ENCODE measurements around the gene GPR78. TPM values are rescaled to one million over a fixed set of nuclear protein-coding genes. Genes with fewer than 3 reads are reported as not detected.

The GPR78 gene
- total RNA-seq, 2 donors from 2014 or later: not detected

DNA sequence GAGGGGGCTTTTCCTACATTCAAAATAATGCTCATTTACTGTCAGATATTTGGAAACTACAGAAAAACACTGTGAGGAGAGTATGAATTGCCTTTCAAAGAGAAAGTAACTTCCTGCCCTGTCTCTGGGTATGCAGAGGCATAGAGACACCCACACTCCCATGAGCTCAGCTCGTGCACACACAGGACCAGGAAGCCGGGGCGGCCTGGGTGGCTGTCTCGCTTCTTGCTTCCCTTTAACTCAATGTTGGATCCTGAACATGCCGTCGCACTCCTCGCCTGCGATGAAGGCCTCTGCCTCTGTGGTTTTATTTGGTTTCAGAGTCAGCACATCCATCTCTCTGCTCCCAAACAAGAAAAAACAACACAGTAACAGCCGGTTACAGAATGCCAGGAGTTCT is 40.1 kb upstream of the GPR78 start:
- DNase-seq: no peak
- TF ChIP-seq, protein P1, sequence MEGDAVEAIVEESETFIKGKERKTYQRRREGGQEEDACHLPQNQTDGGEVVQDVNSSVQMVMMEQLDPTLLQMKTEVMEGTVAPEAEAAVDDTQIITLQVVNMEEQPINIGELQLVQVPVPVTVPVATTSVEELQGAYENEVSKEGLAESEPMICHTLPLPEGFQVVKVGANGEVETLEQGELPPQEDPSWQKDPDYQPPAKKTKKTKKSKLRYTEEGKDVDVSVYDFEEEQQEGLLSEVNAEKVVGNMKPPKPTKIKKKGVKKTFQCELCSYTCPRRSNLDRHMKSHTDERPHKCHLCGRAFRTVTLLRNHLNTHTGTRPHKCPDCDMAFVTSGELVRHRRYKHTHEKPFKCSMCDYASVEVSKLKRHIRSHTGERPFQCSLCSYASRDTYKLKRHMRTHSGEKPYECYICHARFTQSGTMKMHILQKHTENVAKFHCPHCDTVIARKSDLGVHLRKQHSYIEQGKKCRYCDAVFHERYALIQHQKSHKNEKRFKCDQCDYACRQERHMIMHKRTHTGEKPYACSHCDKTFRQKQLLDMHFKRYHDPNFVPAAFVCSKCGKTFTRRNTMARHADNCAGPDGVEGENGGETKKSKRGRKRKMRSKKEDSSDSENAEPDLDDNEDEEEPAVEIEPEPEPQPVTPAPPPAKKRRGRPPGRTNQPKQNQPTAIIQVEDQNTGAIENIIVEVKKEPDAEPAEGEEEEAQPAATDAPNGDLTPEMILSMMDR (IDR thresholded peaks at IDR 0.05): no peak
- Histone ChIP-seq H3K36me3 (no peaks in the 10 kb centered on the region), H3K9me3 (no peaks in the 10 kb centered on the region), H3K27me3 (no peaks in the 10 kb centered on the region), H3K27ac (no peak overlapping the region), H3K4me3 (no peak overlapping the region), H3K9ac (ENCODE audit: low read depth in 2 of 2, low read length in 2 of 2) (no peak overlapping the region), H3K4me1 (no peaks in the 10 kb centered on the region)
- intact Hi-C loops (cut with DNase I): no loop called here

DNA sequence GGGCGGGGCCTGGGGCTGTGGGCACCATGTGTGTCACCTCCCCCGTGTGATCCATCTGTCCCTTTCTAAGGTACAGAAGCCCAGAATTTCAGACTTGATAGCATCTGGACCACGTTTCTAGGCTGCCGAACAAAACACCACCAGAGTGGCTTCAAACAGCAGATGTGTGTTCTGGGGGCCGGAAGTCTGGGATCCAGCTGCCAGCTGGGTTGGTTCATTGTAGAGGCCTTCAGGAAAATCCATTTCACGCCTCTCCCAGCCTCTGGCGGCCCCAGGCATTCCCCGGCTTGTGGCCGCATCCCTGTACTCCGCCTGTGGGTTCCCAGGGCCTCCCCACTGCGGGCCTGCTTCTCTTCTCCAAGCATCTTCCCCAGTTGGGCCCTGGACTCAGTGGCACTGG is 39.6 kb upstream of the GPR78 start:
- Histone ChIP-seq H3K4me1 (no peaks in the 10 kb centered on the region), H3K9ac (ENCODE audit: low read depth in 2 of 2, low read length in 2 of 2) (no peak overlapping the region), H3K27ac (no peak overlapping the region), H3K4me3 (no peak overlapping the region), H3K9me3 (no peaks in the 10 kb centered on the region), H3K36me3 (no peaks in the 10 kb centered on the region), H3K27me3 (no peaks in the 10 kb centered on the region)
- no peak for DNase-seq
- intact Hi-C loops (cut with DNase I): no loop called here
- TF ChIP-seq, protein P1 (IDR thresholded peaks at IDR 0.05): no peak

DNA sequence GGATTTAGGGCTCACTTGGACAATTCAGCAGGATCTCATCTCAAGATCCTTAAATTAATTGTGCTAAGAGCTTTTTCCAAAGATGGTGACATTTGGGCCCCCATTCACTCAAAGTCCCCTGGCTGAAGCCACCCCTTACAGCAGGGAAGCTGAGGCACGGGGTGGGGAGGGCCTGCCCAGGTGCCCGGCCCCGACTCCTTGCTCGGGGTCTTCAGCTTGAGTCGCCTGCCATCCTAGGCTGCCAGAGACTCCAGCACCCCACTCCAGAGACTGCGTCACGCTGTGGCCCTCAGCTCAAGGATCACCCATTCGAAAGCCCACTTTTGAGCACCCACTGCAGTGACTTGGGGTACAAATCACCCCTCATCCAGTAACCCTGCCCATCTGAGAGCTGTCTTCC is 39.2 kb upstream of the GPR78 start:
- H3K4me3 ChIP-seq: no peak overlapping the region
- TF ChIP-seq, protein P1 (IDR thresholded peaks at IDR 0.05): no peak
- intact Hi-C loops (cut with DNase I): no loop called here

DNA sequence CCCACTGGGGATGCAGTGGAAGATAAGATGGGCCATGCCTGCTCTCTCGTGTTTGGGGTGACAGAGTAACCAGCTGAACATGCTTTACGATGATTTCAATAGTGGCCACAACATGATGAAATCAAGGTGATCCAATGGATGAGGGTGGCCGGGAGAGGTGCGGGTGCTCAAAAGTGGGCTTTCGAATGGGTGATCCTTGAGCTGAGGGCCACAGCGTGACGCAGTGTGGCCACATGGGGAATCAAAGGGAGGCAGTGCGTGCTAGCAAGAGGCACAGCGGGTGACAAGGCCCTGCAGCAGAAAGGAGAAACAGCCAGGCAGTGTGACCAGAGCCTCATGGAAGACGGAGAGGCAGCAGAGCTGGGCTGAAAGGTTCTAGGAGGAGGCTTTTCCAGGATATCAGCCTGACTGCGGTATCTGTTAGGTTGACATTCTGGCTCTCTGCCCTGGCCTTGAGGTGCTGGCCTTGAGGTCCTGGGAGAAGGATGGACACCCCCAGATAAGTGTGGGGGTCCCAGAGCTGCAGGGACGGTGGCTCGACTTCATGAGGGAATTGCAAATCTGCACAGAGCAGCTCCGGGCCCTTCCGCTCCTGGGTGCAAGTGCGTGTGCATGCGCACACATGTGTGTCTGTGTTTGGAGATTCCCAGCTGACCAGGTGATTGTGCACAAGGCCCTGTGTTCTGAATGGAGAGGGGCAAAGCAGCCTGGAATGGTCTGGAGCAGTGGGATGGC is 38.0 kb upstream of the GPR78 start:
- DNase-seq: no peak
- Histone ChIP-seq H3K36me3 (no peaks in the 10 kb centered on the region), H3K4me3 (no peak overlapping the region), H3K9me3 (no peaks in the 10 kb centered on the region), H3K4me1 (no peaks in the 10 kb centered on the region), H3K27me3 (no peaks in the 10 kb centered on the region), H3K27ac (no peak overlapping the region), H3K9ac (ENCODE audit: low read depth in 2 of 2, low read length in 2 of 2) (no peak overlapping the region)
- intact Hi-C loops (cut with DNase I): no loop called here
- TF ChIP-seq, protein P1 (IDR thresholded peaks at IDR 0.05): no peak

More for the DNA sequence above, 39.2 kb upstream of the GPR78 start:
- Histone ChIP-seq H3K9me3 (no peaks in the 10 kb centered on the region), H3K27ac (no peak overlapping the region), H3K27me3 (no peaks in the 10 kb centered on the region), H3K4me1 (no peaks in the 10 kb centered on the region), H3K36me3 (no peaks in the 10 kb centered on the region), H3K9ac (ENCODE audit: low read depth in 2 of 2, low read length in 2 of 2) (no peak overlapping the region)
- DNase-seq: no peak

DNA sequence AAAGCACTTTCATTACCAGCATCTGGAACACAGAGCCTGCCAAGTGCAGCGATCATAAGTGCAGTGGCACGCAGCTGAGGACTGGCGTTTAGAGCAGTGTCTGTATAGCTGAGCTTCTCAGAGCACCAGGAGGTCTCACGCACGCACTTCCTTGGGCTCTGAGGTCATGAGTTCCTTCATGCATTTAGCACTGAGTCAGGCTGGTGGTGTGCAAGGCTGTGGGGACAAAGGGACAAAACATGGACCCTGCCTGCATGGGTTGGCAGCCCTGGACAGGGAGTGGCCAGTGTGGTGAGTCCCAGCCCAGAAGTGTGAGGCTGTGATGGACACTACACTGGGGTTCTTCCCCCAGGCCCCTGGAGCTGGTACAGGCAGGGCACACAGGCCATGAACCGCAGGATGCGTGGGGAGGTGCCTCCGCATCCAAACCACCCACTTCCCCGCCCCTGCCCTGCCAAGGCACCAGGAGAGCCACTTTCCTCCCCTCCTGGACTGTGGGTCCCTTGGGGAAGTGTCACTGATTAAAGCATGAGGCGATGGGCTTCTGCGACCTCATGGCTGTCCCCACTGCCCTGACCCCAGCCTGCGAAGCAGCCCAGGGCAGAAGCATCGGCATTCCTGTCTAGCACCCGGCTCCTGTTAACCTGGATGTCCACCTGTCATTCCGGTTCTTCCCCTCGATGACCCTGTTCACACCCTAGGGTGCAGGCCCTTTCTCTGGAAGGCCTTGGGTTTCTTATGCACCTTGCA is 37.2 kb upstream of the GPR78 start:
- Histone ChIP-seq H3K36me3 (no peaks in the 10 kb centered on the region), H3K4me3 (no peak overlapping the region), H3K27me3 (no peaks in the 10 kb centered on the region), H3K9ac (ENCODE audit: low read depth in 2 of 2, low read length in 2 of 2) (no peak overlapping the region), H3K4me1 (no peaks in the 10 kb centered on the region), H3K9me3 (no peaks in the 10 kb centered on the region), H3K27ac (no peak overlapping the region)
- intact Hi-C loops (cut with DNase I): no loop called here
- TF ChIP-seq, protein P1 (IDR thresholded peaks at IDR 0.05): no peak
- no peak for DNase-seq

All from colonic mucosa (tissue), 4 donors.